Right lobe of liver (tissue), 4 donors: ENCODE data around the gene MRPL20.

Experiments used
- CTCF ChIP-seq, 4 donors: fragments of 200-600 bp in 3 of 4; fragments of 450-650 bp in 1 of 4; IDR thresholded peaks; one replicate each; pipeline versions ENCODE4 v1.5.1 to v1.8.0; 2016 to 2022; ENCODE audit warnings: antibody characterized with exemption in 4 of 4, mild to moderate bottlenecking in 2 of 4
- POLR2A ChIP-seq: fragments of 450-650 bp; IDR thresholded peaks from one replicate; pipeline ENCODE4 v1.6.1; 2017; ENCODE audit warnings: antibody characterized with exemption, mild to moderate bottlenecking
- donor health status: DM: no; HTN: no; CAD: no.
- donor health status: DM: no; HTN: no; CAD: no.
- donor health status: DM: no; HTN: yes; CAD: no.

GRCh38 chr1:1441002-1441888, 34.2 kb upstream of the MRPL20 start:
- TF ChIP-seq POLR2A: no peak
- peak; percentile 80 to 89 (median 86) for TF ChIP-seq CTCF (IDR thresholded peaks at IDR 0.05)
